HG02571 (cell line): ENCODE results near the gene CLMN.

Source experiments
- ATAC-seq: cut with Tn5 transposase; IDR thresholded peaks from one replicate; pipeline ENCODE4 v1.9.1; 2021; ENCODE audit warnings: mild to moderate bottlenecking, moderate library complexity; ENCODE audit not compliant: unreplicated experiment

Gene CLMN

DNA sequence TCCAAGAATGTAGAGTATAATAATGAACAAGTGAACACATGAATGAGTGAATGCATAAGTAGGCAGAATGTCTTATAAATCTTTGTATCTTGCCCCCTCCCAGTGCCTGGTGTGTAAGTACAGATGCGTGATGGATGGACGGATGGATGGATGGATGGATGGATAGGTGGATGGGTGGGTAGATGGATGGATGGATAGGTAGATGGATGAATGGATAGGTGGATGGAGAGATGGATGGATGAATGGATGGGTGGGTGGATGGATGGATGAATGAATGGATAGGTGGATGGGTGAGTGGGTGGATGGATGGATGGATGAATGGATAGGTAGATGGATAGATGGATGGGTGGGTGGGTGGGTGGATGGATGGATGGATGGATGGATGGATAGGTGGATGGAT, 74.4 kb downstream of the CLMN start:
- no peak for ATAC-seq

DNA sequence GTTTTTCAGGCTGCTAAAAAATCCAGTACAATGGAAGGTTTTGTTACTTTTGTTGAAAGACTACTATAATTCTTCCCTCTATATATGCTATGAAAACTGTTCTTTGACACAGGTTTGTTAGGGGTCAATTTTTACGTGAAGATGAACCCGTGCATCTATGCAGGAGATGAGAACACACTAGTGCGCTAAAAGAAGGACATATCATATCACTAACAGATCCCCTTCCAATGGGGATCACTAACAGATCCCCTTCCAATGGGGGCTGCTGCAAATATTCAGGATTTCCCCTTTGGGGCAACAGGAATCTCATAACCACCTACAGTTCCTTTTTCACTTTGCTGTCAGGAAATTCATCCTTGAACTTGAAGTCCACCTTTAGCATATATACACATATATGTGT, 75.1 kb downstream of the CLMN start:
- no peak for ATAC-seq

DNA sequence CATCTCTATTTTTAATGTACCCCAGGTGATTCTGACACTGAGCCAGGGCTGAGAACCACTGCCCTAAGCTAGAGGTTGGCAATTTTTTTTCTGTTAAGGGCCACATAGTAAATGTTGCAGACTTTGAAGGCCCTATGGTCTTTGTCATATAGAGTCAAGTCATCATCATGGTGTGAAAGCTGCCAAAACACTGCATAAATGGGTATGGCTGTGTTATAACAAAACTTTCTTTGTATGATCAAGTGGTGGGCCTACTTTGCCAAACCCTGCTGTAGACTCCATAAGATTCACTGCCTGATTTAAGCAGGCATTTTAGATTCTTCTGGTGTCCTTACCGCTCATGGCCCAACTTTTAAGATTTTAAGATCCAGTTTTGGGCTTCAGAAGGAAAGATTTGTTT, 76.8 kb downstream of the CLMN start:
- ATAC-seq: no peak

DNA sequence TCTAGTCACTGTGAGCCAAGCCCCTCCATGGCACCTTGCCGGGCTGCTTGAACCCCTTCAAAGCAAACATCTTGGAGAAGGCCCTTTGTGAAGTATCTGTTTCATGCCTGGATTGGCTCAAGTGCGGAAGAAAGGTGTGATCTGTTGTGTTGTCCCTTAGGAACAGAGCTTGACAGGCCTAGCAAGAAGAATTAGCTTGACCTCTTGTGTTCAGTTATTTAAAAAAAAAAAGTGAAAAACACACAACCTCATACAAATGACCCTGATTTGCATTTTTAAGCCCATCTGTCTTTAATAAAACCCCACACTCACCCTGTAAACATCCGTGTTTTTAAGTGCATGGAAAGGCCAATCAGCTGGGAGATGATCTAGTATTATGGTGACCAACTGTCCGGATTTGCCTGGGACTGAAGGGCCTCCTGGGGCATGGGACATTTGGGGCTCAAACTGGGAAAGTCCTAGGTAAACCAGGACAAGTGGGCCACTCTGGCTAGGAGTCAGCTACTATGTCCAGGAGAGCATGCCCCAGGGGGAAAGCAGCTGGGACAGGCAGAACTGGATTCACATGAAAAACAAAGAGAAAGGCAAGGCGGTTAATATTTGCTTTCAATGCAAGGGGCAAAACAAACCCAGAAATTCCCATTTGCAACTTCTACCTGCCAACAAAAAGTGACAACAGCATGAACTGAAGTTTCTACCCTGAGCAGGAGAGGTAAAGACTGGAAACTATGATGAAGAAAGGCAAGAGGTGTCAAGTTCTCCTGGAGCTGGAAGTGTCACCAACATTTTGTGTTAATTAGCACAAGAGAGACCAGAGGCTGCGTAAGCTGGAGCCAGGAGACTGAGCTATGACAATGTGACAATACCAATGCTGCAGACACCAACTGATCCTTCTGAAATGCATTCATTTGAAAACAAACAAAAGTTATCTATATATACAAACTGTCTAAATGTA, 78.6 kb downstream of the CLMN start:
- ATAC-seq: no peak

DNA sequence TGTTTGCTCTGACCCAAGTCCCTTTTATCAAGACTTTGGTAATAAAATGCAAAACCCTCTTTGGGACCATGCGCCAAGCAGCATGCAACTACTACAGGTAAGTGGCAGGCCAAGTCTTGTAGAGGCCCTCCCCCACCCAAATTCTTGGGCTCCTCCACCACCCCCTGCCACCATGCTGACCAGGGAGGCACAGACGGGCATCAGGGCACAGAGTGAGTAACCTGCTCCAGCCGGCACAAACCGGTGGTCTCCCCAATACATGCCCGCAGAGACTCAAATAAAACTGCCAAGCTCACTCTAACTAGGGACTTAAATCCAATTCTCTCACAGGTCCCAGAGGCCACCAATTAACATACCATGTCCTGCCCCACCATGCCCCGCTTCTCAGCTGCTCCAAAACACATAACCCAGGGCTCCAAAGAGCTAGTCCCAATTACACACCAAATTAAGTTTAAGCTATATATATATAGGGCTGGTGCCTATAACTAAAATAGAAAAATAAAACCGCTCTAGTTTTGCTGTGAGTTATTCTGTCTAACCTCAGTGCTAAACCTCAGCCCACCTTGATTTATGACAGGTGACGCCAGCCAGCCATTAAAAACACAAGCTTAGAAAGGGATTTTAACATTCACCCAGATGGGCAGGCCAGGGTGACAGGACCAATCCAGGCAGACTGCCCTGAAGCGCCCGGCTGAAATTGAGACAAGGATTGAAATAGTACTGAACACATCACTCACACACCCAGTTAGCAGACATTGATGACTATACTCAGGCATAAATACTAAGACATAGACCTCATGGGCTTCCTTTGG, 81.0 kb downstream of the CLMN start:
- ATAC-seq: no peak

DNA sequence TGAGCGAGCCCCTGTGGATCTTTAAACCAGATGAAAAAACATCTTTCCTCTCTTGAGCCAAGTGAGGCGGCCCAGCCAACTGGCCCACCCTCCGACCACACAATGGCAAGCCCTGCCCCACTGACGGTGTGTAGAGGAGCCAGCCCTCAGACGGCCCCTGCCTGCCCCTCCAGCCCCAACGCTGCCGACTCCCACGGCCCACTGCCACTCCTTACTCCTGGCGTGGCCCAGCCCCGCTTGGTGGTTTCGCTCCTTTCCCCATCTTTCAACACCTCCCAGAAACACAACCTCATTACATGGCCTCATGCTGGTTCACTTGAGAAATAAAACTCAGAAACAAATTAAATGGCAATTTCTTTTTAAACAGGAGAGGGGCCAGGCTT, 81.8 kb downstream of the CLMN start:
- no peak for ATAC-seq

DNA sequence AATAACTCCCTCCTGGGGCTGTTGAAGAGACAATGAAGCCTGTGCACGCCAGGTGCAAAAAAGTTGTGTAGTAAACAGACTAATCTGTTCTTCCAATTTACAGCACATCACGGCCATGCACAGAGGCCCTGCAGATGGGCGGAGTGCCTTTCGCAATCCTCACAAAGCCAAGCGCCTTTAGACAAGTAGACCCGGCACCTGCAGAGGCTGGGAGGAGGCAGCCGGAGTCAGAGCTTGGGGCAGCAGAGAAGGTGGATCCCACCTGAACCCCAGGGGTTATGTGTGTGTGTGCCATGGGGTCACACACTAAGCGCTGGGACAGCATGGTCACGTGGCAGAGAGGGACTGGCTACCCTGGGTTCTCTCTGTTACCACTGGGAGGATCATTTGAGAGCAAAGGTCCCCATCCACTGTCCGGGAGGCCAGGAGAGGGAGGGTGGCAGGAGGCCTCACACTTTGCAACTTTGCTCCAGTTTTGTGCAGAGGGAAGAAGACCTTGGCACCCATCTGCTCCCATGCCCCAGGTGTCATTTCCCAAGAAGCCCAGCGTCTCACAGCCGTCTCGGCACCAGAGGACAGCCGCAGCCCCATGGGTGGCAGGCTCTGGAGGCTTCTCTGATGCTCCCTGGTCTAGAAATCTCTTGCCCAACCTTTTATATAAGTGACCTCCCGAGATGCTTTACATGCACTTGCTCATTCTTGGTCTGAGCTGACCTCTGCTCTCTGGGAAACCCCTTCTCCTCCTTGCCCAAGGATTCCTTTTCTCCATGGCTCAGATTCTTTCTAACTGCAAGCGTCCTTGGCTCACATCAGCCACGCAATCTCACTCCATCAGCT, 82.4 kb downstream of the CLMN start:
- ATAC-seq: no peak

DNA sequence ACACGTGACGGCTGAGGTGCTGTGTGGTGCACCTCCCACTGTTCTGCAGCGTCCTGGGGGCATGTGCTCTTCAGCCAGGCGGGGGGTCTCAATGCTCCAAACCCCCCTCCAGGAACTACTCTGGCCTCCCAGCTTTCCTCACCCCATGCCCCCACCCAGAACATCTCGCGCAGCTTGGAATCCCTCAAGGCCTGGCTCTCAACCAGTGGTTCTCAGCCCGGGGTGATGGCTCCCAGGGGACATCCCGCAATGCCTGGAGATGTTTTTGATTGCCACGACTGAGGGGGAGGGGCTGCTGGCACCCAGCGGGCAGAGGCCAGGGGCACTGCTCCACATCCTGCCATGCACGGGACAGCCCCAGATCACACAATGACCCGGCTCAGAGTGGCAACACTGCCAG, 83.5 kb downstream of the CLMN start:
- no peak for ATAC-seq

DNA sequence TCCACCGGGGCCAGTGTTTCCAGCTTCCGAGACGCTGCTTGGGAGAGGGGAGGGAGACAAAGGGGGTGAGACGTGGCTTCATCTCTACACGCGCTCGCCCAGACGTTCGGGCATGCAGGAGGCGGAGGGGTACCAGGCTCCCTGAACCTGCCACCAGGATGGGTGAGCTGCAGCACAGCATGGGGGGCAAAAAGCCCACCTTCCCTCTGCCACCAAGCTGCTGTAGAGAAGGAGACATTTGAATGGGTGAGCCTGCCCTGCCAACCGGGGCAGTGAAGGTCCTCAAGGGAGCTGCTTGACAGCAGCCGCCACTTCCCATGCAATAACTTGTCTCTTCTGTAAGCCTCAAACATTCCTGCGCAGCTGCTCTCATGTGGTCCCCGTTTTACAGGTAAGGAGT, 83.9 kb downstream of the CLMN start:
- ATAC-seq: no peak

DNA sequence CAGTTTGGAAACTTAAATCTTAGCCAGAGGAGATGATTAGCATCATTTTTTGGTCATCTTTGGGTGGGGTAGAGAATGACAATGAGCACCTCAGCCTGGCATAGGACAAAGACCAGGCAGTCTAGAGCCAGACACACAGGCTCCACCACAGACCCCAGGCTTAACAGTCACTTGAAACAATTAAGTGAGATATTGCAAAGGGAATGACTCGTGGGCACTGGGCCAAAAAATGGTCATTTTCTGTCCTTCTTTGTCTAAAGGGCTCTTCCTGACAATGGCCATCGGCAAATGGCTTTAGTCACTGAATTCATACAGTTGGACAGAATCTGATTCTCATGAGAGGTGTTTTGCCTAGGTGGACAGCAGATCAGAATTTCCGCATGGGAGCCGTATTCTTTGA, 84.4 kb downstream of the CLMN start:
- ATAC-seq: no peak

DNA sequence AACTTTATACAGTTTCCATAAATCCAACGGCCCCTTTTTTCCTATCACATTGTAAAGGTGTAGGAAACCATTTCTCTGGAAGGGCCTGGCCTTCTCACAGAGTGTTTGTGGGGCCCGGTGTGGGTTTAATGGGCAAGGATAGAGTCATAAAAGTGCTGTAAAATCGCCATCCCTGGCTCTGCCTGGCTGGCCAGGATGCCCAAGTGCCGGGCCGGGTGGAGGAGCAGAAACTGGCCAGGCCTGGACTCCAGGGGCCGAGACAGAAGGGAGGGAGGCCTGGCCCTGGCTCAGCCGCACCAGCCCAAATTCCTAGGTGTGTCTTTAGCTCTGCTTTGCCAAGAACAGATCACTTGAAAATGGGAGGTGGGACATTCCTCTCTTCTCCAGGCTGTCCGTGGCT, 85.3 kb downstream of the CLMN start:
- ATAC-seq: no peak

DNA sequence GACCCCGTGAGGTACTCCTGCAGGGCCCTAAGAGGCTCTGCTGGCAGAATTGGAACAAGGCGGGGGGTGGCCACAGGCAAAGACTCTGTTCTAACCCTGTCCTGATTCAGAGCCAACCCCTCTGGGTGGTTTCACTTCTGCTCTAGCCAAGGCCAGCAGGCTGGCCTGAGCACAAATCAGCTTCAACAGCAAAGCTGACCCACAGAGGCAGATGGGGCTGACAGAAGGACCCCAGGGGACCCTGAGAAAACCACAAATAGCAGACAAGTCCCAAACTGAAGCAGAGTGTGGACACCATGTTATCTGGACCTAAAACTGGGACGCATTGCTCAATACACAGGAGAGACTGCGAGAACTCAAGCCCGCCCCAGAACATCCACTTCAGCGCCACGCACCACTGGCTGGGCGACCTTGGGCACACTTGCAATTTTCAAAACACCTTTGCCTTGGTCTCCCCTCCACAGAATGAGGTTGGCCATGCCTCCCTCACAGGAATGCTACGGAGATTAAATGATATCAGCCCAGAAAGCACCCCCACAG, 85.9 kb downstream of the CLMN start:
- ATAC-seq: peak; percentile 87

DNA sequence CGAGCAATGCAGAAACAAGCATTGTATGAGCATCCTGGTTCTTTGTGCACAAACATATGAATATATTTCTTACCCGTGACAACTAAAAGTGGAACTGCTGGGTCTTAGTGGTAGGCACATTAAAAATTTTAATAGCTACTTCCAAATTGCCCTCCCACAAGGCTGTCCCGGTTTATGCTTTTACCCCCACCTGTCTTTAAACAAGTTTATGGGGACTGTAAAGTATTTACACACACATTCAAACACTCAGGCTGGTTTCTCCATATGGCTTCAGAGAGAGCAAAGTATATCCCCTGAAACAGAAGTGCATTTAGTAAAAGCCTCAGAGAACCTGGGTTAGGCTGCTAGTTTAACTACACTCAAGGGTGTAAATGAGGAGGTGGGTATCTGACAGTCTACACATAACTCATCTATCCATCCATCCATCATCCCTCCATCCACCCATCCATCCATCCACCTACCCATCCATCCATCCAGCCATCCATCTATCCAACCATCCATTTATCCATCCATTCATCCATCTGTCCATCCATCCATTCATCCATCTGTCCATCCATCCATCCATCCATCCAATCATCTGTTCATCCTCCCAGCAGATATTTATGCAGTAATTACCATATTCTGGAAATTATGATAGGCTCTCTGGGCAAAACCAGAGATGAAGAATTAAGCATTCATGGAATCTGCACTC, 86.7 kb downstream of the CLMN start:
- no peak for ATAC-seq

DNA sequence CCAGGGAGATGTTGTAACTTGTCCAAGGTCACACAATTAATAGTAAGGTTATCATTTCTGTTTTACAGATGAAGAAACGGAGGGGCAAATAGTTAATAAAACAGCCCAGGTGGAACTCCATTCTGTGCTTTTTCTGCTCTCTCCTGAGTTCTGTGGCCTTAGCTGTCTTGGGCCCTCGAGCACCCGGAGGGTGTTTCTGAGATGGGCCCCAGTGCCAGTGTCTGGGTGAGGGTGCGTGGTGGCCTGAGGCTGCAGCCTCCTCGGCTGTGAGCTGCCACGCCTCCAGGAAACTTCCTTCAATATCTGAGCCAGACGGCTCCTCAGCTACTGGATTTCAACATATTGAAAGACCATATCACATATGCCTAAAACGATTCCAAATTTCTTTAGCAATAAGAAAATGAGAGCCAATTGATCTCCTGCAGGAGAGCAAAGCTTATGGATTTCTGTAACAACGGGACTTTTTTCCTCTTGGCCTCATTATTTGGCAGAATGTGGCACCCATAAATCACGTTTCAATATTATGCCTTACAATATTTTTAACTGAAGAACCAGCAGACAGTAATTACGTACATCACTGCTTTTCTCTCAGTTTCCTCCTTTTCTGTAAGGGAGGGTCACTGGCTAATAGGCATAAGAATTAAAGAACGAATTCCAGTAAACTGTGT, 87.6 kb downstream of the CLMN start:
- ATAC-seq: no peak

DNA sequence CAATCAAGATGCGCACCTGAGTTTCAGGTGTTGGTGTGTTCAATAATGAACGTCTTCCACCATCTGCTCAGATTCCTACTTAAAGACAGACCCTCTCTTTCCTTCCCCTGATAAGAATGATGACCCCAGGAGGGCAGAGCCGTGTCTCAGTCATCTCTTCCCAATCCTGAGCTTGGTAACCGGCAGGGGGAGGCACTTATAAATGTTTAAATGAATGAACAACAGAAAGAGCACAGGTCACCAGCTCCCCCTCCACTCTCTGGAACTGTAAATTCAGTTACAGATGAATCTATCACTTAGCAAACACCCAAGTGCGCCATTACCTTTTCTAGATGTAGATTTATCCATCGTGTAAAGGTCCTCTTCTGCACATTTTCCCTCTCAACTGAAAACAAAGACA, 90.0 kb downstream of the CLMN start:
- ATAC-seq: no peak

DNA sequence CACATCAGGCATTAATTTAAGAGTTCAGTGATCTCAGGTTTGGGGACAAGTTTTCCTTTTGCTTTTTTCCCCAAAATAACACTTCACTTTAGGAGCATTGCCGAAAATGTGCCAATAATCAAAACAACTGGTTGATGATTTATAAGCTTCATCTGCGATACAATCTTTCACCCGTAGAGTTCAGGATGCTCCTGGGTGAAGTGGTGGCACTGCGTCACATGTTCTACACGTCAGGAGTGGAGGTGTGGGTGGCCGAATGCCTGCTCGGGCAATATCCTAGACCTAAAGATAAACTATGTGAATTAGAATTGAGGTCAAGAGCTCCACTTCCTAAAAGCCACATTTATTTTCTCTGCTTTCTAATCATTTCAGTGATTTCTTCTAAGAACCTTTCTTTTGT, 91.5 kb downstream of the CLMN start:
- ATAC-seq: no peak

DNA sequence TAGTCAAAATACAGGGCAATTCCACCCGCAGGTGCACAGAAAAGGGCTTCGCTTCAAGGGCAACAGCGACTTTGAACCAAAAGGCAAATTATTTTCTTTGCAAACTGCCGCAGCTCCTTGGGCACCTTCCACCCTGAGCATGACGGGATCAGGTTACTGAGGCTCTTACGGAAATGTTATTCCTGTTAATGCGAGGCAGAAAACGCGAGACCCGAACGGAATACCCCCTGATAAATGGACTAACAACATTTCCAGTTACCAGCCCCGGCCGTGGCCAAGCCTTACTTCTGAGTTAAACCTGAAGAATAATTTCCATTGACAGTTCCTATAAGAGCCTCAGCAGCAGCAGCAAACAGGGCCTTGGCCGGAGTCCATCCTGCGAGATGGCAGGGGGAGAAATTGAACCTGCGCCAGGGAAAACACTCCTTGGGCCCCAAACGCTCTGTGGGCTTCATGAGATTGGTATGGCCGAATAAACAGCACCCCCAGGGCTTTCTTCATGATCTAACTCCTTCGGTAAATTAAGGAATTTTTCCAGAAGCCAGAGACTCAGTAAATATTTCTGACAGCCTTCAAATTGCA, 92.3 kb downstream of the CLMN start:
- no peak for ATAC-seq

DNA sequence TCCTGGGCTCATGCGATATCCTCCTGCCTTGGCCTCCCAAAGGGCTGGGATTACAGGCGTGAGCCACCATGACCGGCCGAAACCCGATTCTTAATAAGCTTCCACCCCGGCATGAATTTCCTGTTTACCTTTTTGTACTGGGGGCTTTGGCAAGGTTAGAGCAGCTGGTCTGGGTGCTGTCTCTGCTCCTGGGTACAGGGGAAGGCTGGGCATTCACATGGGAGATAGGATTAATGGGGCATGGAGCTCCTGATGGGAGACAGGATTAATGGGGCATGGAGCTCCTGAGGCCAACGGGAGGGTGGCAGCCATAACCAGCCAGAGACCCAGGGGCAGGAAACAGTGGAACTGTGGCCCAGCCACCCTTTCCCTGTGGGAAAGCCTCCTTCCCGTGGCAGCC, 92.9 kb downstream of the CLMN start:
- ATAC-seq: no peak

DNA sequence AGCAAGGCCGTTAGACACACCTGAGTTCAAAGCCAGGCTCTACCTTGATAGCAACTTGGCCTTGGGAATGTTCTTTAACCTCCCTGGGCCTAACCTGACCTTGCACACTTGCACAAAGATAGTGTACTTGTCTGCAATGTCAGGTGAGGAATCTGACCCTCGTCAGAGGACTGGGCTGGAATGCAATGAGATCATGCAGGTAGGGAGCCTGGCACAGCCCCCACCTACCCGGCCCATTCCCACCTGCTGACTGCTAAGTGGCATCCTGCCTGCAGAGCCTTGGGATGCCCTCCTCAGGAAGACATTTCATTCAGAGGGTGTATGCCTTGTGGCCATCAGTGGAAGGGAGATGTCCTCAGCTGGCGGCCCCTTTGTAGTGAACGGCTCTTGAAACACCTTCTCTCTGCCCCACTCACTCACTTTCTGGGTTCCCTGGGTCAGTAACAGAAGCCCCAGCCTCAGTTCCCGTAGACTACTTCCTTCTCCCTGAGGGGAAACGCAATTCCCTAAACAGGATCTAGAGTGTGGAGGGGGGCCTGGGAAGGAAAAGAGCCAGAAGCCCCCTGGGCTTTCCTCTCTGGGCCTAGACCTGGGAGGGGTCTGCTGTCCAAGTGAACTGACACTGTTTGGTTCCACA, 94.3 kb downstream of the CLMN start:
- no peak for ATAC-seq
